Stimulated activated CD8-positive, alpha-beta memory T cell treated with anti-CD3 and anti-CD28 coated beads, Interleukin-4, amount 100 ng/mL, for 1 hour (primary cell): ENCODE results near the gene SLCO2B1.

ENCODE experiments used
- DNase-seq, 2 donors: peaks; one replicate each; pipeline ENCODE4 v3.0.0-alpha.2; 2020; ENCODE audit warnings: low read depth in 2 of 2, low spot score in 1 of 2

SLCO2B1 gene

GRCh38 chr11:75214843-75215242 is 63.9 kb downstream of the SLCO2B1 start:
- no peak for DNase-seq

- DNase-seq = no peak
Measured at GRCh38 chr11:75219869-75220268, 69.0 kb downstream of the SLCO2B1 start.

DNA sequence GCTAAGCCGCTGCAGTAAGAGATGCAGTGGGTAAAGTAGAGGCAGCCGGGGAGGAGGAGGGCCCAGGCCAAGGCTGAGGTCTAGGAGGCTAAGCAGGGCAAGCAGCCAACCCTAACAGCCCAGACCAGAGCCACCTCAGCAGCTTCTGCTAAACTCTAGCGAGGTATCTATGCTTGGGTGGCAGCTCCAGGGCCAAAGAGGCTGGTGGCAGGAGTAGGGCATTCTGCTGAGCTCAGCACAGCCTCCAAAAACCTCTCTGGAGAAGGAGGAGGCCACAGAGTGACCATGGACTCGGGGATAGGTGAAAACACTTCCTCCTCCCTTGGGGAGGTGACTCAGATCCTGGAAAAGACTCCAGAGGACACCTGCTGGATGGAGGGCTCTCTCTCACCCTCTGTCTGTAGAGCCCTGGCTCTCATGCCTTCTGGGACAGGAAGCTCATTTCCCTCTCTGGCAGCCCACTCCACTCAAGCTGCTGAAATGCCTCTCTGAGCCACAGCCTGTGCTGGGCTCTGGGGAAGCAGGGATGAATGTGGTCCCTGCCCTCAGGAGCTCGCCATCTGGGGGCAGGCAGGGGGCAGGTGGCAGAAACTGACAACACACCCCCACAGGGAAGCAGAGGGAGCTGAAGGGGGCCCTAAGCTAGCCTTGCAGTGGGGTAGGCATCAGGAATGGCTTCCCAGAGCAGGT is 73.2 kb downstream of the SLCO2B1 start:
- DNase-seq = no peak

DNA sequence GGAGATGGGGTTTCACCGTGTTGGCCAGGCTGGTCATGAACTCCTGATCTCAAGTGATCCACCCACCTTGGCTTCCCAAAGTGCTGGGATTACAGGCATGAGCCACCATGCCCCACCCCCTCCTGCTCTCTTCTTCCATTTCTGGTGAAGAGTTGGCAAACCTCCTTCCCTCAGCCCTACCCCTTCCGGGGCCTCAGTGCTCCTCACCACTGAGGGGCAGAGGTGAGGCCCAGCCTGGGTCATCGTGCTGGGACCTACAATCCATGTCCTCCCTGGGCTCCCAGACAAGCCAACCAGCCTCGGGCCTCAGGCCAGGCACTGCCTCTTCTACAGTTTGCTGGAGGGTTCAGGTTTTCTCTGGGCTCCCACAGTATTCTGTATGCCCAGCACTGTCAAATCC is 74.9 kb downstream of the SLCO2B1 start:
- DNase-seq = no peak

- DNase-seq = no peak
Measured at GRCh38 chr11:75229466-75229865, 78.6 kb downstream of the SLCO2B1 start.

DNA sequence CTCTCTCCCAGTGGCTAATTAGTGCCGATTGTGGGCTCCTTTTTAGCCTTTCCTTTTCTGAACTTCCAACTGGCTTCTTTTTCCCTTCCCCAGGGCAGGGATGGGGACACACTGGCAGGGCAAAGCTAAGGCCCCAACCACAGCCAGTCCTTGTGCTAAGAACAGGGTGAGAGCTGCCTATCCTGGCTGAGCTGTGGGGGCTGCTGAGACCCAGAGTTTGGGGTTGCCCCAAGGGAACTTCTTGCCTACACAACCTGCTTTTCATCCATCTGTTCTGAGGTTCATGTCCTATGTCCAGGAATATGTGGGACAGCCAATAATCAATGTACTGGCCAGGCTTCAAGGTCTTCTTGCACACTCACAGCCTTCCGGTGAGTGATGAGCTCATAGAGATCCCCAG is 79.7 kb downstream of the SLCO2B1 start:
- no peak for DNase-seq

- DNase-seq = no peak
Measured at GRCh38 chr11:75233754-75234172, 82.9 kb downstream of the SLCO2B1 start.

DNA sequence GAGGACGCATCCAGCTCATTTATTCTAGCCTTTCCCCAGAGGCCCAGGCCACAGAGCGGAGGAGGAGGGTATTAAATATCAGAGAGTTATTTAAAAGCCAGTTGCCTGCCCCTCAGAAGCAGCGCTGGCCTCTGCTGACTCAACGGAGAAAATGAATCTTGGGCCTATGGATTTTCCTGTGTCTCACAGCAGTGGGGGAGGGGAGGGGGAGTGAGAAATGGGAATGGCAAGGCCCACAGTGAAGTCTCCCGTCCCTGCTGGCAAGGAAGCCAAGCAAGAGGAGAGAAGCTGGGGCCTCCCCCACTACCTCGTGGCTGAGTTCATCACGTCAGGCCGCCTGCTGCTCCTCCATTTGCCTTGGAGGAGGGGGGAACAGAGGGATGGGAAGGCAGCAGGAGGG is 85.2 kb downstream of the SLCO2B1 start:
- DNase-seq = no peak

DNA sequence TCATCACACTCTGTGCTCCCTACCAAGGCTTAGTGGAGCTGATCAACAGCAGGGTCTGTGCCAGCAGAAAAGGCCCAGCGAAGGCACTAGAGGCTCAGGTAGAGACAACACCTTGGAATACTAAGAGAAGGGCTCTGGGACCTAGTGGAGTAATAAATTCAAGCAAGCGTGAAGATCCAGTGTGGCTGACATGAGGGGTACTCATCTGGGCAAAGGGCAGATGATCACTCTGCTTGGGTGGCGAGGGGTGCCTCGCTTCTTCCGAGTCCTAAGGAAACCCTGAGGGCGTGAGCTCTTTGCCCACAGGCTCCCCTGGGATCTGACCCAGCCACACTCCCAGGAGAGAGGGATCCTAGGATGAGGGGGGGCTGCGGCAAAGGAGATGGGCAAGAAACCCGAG is 86.1 kb downstream of the SLCO2B1 start:
- no peak for DNase-seq

DNA sequence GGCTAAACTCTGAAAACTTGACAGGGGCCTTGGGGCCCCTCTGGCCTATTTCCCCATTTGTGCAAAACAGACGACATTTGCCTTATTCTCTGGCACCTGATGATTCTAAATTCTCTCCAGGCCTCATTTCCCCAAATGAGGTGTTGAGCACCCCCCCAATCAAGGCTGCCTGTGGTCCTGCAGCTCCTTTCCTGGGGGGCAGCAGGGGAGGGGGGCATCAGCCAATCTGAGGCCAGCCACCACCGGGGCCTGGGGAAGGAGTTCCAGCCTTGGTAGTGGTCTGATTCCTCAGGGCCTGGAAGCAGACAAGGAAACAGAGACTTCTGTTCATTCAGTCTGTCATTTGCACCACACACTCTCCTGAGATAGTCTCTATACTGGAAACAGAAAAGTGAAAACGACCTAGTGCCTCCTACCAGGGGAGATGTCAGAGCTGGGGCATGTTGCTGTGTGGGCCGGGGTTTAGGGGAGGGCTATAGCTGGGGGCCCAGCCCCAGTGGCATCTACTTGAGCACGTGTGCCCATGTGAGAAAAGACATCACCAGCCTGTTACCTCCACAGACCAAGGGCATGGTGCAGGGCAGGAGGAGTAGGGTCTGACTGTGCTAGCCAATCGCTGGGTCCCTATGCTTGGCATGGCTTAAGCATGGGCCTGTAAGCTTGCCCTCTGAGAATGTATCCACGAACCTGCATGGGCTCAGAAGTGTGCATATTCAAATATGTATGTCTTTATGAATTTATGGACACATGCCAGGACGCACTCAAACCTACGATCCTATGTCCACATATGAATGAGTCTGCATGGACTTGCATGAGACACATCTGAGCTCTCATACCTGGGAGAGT is 87.9 kb downstream of the SLCO2B1 start:
- DNase-seq = no peak

GRCh38 chr11:75239531-75240290 is 88.8 kb downstream of the SLCO2B1 start:
- no peak for DNase-seq

DNA sequence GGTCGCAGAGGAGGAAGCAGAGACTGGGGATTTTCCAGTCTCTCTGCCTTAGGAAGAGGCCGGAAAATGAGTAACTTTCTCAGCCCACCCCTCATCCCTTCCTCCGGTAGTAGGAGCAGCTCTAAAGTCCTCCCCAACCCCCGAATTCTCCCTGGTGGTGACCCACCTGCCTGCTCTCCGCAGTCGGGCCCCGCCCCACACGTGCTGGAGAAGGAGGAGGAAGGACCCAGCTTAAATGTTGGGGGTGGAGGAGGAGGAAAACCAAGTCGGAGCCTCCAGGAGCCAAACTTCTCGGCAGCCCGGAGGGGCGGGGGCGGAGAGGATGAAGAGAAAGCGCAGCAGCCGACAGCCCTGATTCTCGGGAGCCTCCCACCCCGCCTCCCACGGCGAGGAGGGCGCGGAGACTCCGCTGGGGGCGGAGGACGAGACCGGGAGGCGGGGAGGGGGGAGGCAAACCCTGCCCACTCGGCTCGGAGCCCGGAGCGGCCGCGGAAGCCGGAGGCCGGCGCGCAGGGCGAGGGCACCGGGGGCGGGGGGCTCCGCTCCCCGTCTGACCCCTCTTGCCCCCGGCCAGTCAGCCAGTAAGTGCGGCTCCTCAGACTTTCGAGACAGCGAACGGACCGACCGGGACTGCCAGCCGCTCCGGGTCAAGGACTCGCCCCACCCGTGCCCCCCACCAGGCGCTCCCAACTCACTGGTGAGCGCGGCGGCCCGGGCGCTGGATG is 89.6 kb downstream of the SLCO2B1 start, which contains the start of gene TPBGL:
Gene TPBGL, plus strand, starts transcription at position 464 of the 725 bp plus-strand sequence. CDS start 276 bp downstream, outside the sequence.
- no peak for DNase-seq

DNA sequence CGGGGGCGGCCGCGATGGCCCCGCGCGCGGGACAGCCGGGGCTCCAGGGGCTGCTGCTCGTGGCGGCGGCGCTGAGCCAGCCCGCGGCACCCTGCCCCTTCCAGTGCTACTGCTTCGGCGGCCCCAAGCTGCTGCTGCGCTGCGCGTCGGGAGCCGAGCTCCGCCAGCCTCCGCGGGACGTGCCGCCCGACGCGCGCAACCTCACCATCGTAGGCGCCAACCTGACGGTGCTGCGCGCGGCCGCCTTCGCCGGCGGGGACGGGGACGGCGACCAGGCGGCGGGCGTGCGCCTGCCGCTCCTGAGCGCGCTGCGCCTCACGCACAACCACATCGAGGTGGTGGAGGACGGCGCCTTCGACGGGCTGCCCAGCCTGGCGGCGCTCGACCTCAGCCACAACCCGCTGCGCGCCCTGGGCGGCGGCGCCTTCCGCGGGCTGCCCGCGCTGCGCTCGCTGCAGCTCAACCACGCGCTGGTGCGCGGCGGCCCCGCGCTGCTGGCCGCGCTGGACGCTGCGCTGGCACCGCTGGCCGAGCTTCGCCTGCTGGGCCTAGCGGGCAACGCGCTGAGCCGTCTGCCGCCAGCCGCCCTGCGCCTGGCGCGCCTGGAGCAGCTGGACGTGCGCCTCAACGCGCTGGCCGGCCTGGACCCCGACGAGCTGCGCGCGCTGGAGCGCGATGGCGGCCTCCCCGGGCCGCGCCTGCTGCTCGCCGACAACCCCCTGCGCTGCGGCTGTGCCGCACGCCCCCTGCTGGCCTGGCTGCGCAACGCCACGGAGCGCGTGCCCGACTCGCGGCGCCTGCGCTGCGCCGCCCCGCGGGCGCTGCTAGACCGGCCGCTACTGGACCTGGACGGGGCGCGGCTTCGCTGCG is 90.4 kb downstream of the SLCO2B1 start:
- DNase-seq = peak; percentile 60 to 70

- no peak for DNase-seq
Measured at GRCh38 chr11:75241906-75242644, 91.2 kb downstream of the SLCO2B1 start.

- DNase-seq = no peak
Measured at GRCh38 chr11:75242722-75243600, 92.1 kb downstream of the SLCO2B1 start.

GRCh38 chr11:75244052-75244814 is 93.3 kb downstream of the SLCO2B1 start:
- DNase-seq = no peak

- DNase-seq = no peak
Measured at GRCh38 chr11:75245356-75246005, 94.6 kb downstream of the SLCO2B1 start.
